SK-N-SH (cell line): ENCODE results near the gene SPDYE16. TPM values are rescaled to one million over a fixed set of nuclear protein-coding genes. Genes with fewer than 3 reads are reported as not detected.
A peak's percentile ranks its signal among the peaks of the same experiment; 100 is the strongest.
"Not testable (repeated sequence)": the region's sequence is repeated elsewhere in the genome, so short reads cannot be mapped to it uniquely, and the experiment has no call there.

Experiments used
- CTCF ChIA-PET: fragments of 300-600, 350-600 bp; formaldehyde crosslinking; extraction: SDS; loops from one replicate; lab custom pipeline; 2021; lab: Yijun Ruan, JAX
- POLR2A ChIA-PET: fragments of 350-600 bp; sonication (Branson Sonifier 250); formaldehyde crosslinking; extraction: SDS; loops from one replicate; lab custom pipeline; 2020; ENCODE audit warnings: antibody characterized with exemption, inconsistent platforms; lab: Yijun Ruan, JAX
- DNase-seq: peaks from one replicate; pipeline ENCODE4 v3.0.0; 2012
- H2AFZ ChIP-seq: fragments of 200-600 bp; sonication (generic); 2 replicates; pipeline ENCODE4 v1.8.1; 2016; ENCODE audit warnings: antibody characterized with exemption, mild to moderate bottlenecking, low read depth
- H3F3A ChIP-seq: fragments of 200-600 bp; sonication (generic); replicated peaks from 2 replicates; pipeline ENCODE3; 2016; ENCODE audit warnings: antibody characterized with exemption, mild to moderate bottlenecking; ENCODE audit not compliant: insufficient read depth
- H3K27ac ChIP-seq, 2 experiments: fragments of 200-500 bp in 1 of 2; fragments of 200-600 bp in 1 of 2; sonication (Bioruptor generic) in 1 of 2; sonication (generic), shearing (Covaris generic) in 1 of 2; 2 replicates each; pipeline versions ENCODE4 v1.5.1 to v1.6.1; 2014 to 2016; ENCODE audit warnings: low read depth in 2 of 2, inconsistent platforms in 1 of 2, low read length in 1 of 2, mild to moderate bottlenecking in 1 of 2, mixed read lengths in 1 of 2
- H3K27me3 ChIP-seq: fragments of 200-600 bp; sonication (generic), shearing (Covaris generic); 2 replicates; pipeline ENCODE4 v1.6.1; 2016; ENCODE audit warnings: mixed run types; ENCODE audit not compliant: insufficient read depth
- H3K36me3 ChIP-seq, 2 experiments: fragments of 200-500 bp in 1 of 2; fragments of 200-600 bp in 1 of 2; sonication (Bioruptor generic) in 1 of 2; sonication (generic) in 1 of 2; replicated peaks in 1 of 2; 2 replicates each; pipeline versions ENCODE3 to v1.5.1; 2014 to 2016; ENCODE audit warnings: low read length in 1 of 2, mild to moderate bottlenecking in 1 of 2; ENCODE audit not compliant: insufficient read depth in 2 of 2, control insufficient read depth in 1 of 2
- H3K4me1 ChIP-seq, 2 experiments: fragments of 200-500 bp in 1 of 2; fragments of 200-600 bp in 1 of 2; sonication (Bioruptor generic) in 1 of 2; sonication (generic), shearing (Covaris generic) in 1 of 2; 2 replicates each; pipeline versions ENCODE4 v1.5.1 to v1.6.1; 2014 to 2016; ENCODE audit warnings: low read depth in 1 of 2, low read length in 1 of 2, mixed run types in 1 of 2; ENCODE audit not compliant: insufficient read depth in 2 of 2, control insufficient read depth in 1 of 2
- H3K4me2 ChIP-seq: fragments of 200-600 bp; sonication (generic), shearing (Covaris generic); 2 replicates; pipeline ENCODE4 v1.6.1; 2017; ENCODE audit warnings: mixed run types
- H3K4me3 ChIP-seq, 2 experiments: fragments of 200-500 bp in 1 of 2; fragments of 200-600 bp in 1 of 2; sonication (Bioruptor generic) in 1 of 2; sonication (generic), shearing (Covaris generic) in 1 of 2; 2 replicates each; pipeline versions ENCODE4 v1.5.1 to v1.8.1; 2014 to 2016; ENCODE audit warnings: low read depth in 2 of 2, inconsistent platforms in 1 of 2, low read length in 1 of 2, mild to moderate bottlenecking in 1 of 2, mixed read lengths in 1 of 2, moderate library complexity in 1 of 2
- H3K79me2 ChIP-seq: fragments of 200-600 bp; sonication (generic); 2 replicates; pipeline ENCODE4 v1.8.1; 2017; ENCODE audit warnings: mild to moderate bottlenecking; ENCODE audit not compliant: insufficient read depth
- H3K9ac ChIP-seq: fragments of 200-600 bp; sonication (generic); 2 replicates; pipeline ENCODE4 v1.6.1; 2017; ENCODE audit warnings: mixed run types
- H3K9me2 ChIP-seq: fragments of 200-600 bp; sonication (generic); 2 replicates; pipeline ENCODE4 v1.6.1; 2017; ENCODE audit warnings: mixed run types
- H3K9me3 ChIP-seq: fragments of 200-600 bp; sonication (generic); 2 replicates; pipeline ENCODE4 v1.6.1; 2017; ENCODE audit warnings: mixed run types, mild to moderate bottlenecking, moderate library complexity
- H4K20me1 ChIP-seq: fragments of 200-600 bp; sonication (generic); 2 replicates; pipeline ENCODE4 v1.6.1; 2017; ENCODE audit warnings: mild to moderate bottlenecking, mixed run types; ENCODE audit not compliant: insufficient read depth
- NFIC ChIP-seq: IDR thresholded peaks from 2 replicates; pipeline ENCODE4 v1.4.0; 2012; ENCODE audit warnings: borderline replicate concordance
- PBX3 ChIP-seq: IDR thresholded peaks from 2 replicates; pipeline ENCODE4; 2012
- WGBS: methylation state at CpG from one replicate; pipeline ENCODE4 v1.1.6; 2017; ENCODE audit warnings: low lambda C conversion rate; 5-methylcytosine and 5-hydroxymethylcytosine counted together
- polyA plus RNA-seq, 3 experiments: library from polyadenylated mRNA; depleted of rRNA; stranded (reverse); fragments of >200 nt; gene quantifications; 2 replicates each; pipeline ENCODE4 v1.2.3, GENCODE V29; 2012

The SPDYE16 gene
- polyA plus RNA-seq, 1 of the 3 experiments (the other 2 are of a cell fraction) = 0.10 TPM

GRCh38 chr7:76575919-76576655 is 33.0 kb upstream of the SPDYE16 start:
- H3K9me2 ChIP-seq, H3K9ac ChIP-seq, H2AFZ ChIP-seq, H3K27me3 ChIP-seq, H3K4me2 ChIP-seq, H3K4me1 ChIP-seq, DNase-seq, H3K9me3 ChIP-seq, CTCF ChIA-PET, POLR2A ChIA-PET, H4K20me1 ChIP-seq, H3K4me3 ChIP-seq: not testable (repeated sequence)
- H3K36me3 ChIP-seq = peaks cover 0 to 14% of the 10 kb centered on the region in 2 experiments
- peaks cover 48% of the 10 kb centered on the region for H3K79me2 ChIP-seq
- H3F3A ChIP-seq = peaks cover 23% of the 10 kb centered on the region
- TF ChIP-seq NFIC = peak; percentile 55
- peak overlapping the region; percentile 12 to 22; a peak in 1 of 4 replicates for H3K27ac ChIP-seq
- WGBS = 49% methylated on average over 3 of the region's 3 CpGs

GRCh38 chr7:76575431-76575830 is 32.3 kb upstream of the SPDYE16 start:
- Histone ChIP-seq H3K36me3 (peaks cover 0 to 14% of the 10 kb centered on the region in 2 experiments), H3F3A (peaks cover 23% of the 10 kb centered on the region), H3K79me2 (peaks cover 49% of the 10 kb centered on the region)
- H3K4me2 ChIP-seq, DNase-seq, H3K9me2 ChIP-seq, H2AFZ ChIP-seq, H3K27ac ChIP-seq, H4K20me1 ChIP-seq, POLR2A ChIA-PET, CTCF ChIA-PET, H3K4me1 ChIP-seq, H3K9me3 ChIP-seq, H3K9ac ChIP-seq, H3K27me3 ChIP-seq, H3K4me3 ChIP-seq: not testable (repeated sequence)
- 100% methylated on average over 1 of the region's 2 CpGs for WGBS

- CTCF ChIA-PET, H3K9me3 ChIP-seq, H3K4me2 ChIP-seq, H2AFZ ChIP-seq, H3K4me3 ChIP-seq, DNase-seq, H3K27me3 ChIP-seq, H3K9ac ChIP-seq, H3K27ac ChIP-seq, H3K9me2 ChIP-seq, POLR2A ChIA-PET: not testable (repeated sequence)
- peaks cover 13% of the 10 kb centered on the region; the same call in 1 of the 2 replicates for H4K20me1 ChIP-seq
- peaks cover 58% of the 10 kb centered on the region for H3K79me2 ChIP-seq
- peaks cover 18% of the 10 kb centered on the region for H3F3A ChIP-seq
- peaks cover 0 to 18% of the 10 kb centered on the region in 2 experiments; a peak in 3 of 4 replicates for H3K4me1 ChIP-seq
- peaks cover 0 to 15% of the 10 kb centered on the region in 2 experiments for H3K36me3 ChIP-seq
- WGBS = 99% methylated on average over 3 of the region's 3 CpGs
Observed at GRCh38 chr7:76572296-76572695, 29.2 kb upstream of the SPDYE16 start.

- H3K4me3 ChIP-seq, H3K27me3 ChIP-seq, CTCF ChIA-PET, H2AFZ ChIP-seq, H3K9me3 ChIP-seq, H3K9me2 ChIP-seq, H3K4me2 ChIP-seq, DNase-seq, POLR2A ChIA-PET, H3K9ac ChIP-seq: not testable (repeated sequence)
- TF ChIP-seq PBX3 = 0 out of 2 replicates have a peak, but pooled peaks have one; percentile 6
- Histone ChIP-seq H3F3A (peaks cover 15% of the 10 kb centered on the region), H4K20me1 (peaks cover 15% of the 10 kb centered on the region; the same call in 1 of the 2 replicates), H3K27ac (peak overlapping the region in 1 of 2 experiments; percentile 21; a peak in 1 of 4 replicates), H3K79me2 (peaks cover 71% of the 10 kb centered on the region), H3K36me3 (peaks cover 0 to 15% of the 10 kb centered on the region in 2 experiments), H3K4me1 (peaks cover 0 to 13% of the 10 kb centered on the region in 2 experiments; a peak in 2 of 4 replicates)
- WGBS = 65% methylated on average over 4 of the region's 4 CpGs
Observed at GRCh38 chr7:76570324-76570775, 27.3 kb upstream of the SPDYE16 start.
